Measurements from ENCODE around the gene IMPDH1.
A peak's percentile ranks its signal among the peaks of the same experiment; 100 is the strongest.

IMPDH1 gene

GRCh38 chr7:128434413-128435326 lies 24.9 kb upstream of the IMPDH1 start:
- no peak for DNase-seq (ENCODE audit: low spot score)

GRCh38 chr7:128431754-128432153 lies 22.0 kb upstream of the IMPDH1 start:
- no peak for DNase-seq (ENCODE audit: low spot score)

GRCh38 chr7:128431221-128431620 lies 21.4 kb upstream of the IMPDH1 start:
- DNase-seq (ENCODE audit: low spot score): no peak

- no peak for DNase-seq (ENCODE audit: low spot score)
Measured at GRCh38 chr7:128430207-128430606, 20.4 kb upstream of the IMPDH1 start.

- no peak for DNase-seq (ENCODE audit: low spot score)
Measured at GRCh38 chr7:128427289-128427891, 17.6 kb upstream of the IMPDH1 start.

GRCh38 chr7:128425850-128426249 lies 16.1 kb upstream of the IMPDH1 start:
- DNase-seq (ENCODE audit: low spot score): peak; percentile 69

- peak; percentile 28 for DNase-seq (ENCODE audit: low spot score)
Measured at GRCh38 chr7:128424686-128425275, 15.0 kb upstream of the IMPDH1 start.

- peak; percentile 59 for DNase-seq (ENCODE audit: low spot score)
Measured at GRCh38 chr7:128422842-128423241, 13.1 kb upstream of the IMPDH1 start.

GRCh38 chr7:128422037-128422436 lies 12.3 kb upstream of the IMPDH1 start:
- no peak for DNase-seq (ENCODE audit: low spot score)

- no peak for DNase-seq (ENCODE audit: low spot score)
Measured at GRCh38 chr7:128421384-128421783, 11.6 kb upstream of the IMPDH1 start.

GRCh38 chr7:128420773-128421172 lies 11.0 kb upstream of the IMPDH1 start:
- no peak for DNase-seq (ENCODE audit: low spot score)

- DNase-seq (ENCODE audit: low spot score): no peak
Measured at GRCh38 chr7:128419257-128419656, 9.5 kb upstream of the IMPDH1 start.

- no peak for DNase-seq (ENCODE audit: low spot score)
Measured at GRCh38 chr7:128417071-128417470, 7.3 kb upstream of the IMPDH1 start.

- DNase-seq (ENCODE audit: low spot score): no peak
Measured at GRCh38 chr7:128415217-128415785, 5.5 kb upstream of the IMPDH1 start.

- no peak for DNase-seq (ENCODE audit: low spot score)
Measured at GRCh38 chr7:128410451-128410753, 620 bp upstream of the IMPDH1 start.

GRCh38 chr7:128408709-128409595 lies 830 bp downstream of the IMPDH1 start:
- DNase-seq (ENCODE audit: low spot score): no peak

GRCh38 chr7:128407751-128408708 lies 1.8 kb downstream of the IMPDH1 start:
- DNase-seq (ENCODE audit: low spot score): no peak

GRCh38 chr7:128407233-128407589 lies 2.6 kb downstream of the IMPDH1 start:
- DNase-seq (ENCODE audit: low spot score): no peak

- DNase-seq (ENCODE audit: low spot score): no peak
Measured at GRCh38 chr7:128406314-128407232, 3.2 kb downstream of the IMPDH1 start.

Measured in left forelimb (tissue), 1 donor.